GM21367 (cell line): Measurements from ENCODE around the gene AIP.

Source experiments
- ATAC-seq: cut with Tn5 transposase; IDR thresholded peaks from one replicate; pipeline ENCODE4 v1.9.1; 2021; ENCODE audit not compliant: unreplicated experiment

Gene AIP

GRCh38 chr11:67492801-67493547 lies 10.1 kb downstream of the AIP start:
- ATAC-seq: no peak

GRCh38 chr11:67493548-67494370 lies 10.9 kb downstream of the AIP start:
- no peak for ATAC-seq

- ATAC-seq: no peak
Measured at GRCh38 chr11:67494371-67495233, 11.8 kb downstream of the AIP start.

GRCh38 chr11:67495234-67496005 lies 12.6 kb downstream of the AIP start:
- no peak for ATAC-seq

- no peak for ATAC-seq
Measured at GRCh38 chr11:67496113-67496512, 13.3 kb downstream of the AIP start.

DNA sequence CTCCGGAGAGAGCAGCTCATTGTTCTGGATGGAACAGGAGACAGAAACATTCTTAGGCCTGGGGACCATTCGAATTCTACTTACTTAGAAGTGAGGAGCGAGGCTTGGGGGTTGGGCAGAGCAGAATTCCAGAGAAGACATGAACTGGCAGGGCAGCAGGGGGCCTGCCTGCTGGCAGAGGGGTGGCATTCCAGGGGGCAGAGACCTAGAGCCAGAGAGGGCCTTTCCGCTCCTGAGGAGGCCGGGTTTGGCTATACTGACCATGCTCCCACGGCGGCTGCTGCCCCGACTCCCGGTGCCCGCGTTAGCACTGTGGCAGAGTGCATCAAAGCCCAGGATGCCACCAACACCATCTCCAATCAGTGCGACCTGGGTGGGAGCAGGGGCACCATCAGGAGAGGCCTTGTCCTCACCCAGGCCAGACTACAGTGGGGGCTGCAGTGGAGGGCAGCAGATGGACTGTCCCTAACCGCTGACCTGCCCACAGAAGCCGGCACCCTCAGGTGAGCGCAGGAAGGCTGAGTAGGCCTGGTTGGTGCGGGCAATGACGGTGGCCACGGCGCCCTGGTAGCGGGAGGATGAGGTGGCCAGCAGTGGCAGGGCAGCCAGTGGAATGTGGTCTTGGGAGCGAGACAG lies 14.9 kb downstream of the AIP start:
- ATAC-seq: no peak

- ATAC-seq: no peak
Measured at GRCh38 chr11:67498544-67498972, 15.7 kb downstream of the AIP start.

DNA sequence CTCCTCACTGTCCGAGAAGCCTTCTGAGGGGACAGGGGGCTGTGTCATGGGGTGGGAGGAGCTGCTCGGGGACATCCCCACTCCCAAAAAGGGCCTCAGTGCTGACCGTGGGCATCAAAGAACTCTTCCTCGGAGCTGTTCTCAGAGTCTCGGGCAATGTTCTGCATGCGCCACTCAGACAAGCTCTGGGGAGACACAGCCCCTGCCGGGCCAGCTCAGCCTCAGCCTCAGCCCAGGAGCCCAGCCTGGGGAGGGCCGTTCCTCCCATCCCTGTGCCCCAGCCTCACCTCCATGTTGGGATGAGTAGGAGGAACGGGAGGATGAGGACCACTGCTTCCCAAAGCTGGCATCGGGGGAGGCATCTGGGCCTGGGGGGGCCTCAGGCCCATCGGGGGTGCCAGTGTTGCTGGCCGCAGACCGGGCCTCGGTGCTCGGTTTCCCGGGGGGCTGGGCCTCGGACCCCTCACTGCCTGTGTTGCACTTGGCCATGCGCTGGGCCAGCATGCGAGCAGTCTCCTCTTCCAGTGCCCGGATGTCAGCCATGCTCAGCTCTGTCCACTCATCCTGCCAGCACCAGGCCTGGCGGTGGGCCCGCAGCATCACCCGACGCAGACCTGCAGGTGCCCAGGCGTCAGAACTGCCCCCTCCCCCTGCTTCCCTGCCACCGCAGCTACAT lies 17.1 kb downstream of the AIP start:
- ATAC-seq: no peak

DNA sequence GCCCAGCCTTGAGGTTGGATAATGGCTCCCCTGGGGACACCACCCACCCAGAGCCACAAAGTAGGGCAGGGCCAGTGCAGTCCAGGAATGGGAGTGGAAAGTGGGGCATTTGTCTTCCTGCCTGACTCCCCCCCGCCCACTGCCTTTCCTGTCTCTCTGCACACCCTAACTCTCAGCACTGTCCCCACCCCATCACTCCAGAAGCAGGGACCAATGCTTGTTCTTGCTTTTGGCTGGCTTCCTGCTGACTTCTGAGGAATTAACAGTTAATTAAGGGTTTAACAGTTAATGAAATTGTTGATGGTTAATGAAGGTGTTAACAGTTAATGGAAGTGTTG lies 17.6 kb downstream of the AIP start:
- no peak for ATAC-seq

DNA sequence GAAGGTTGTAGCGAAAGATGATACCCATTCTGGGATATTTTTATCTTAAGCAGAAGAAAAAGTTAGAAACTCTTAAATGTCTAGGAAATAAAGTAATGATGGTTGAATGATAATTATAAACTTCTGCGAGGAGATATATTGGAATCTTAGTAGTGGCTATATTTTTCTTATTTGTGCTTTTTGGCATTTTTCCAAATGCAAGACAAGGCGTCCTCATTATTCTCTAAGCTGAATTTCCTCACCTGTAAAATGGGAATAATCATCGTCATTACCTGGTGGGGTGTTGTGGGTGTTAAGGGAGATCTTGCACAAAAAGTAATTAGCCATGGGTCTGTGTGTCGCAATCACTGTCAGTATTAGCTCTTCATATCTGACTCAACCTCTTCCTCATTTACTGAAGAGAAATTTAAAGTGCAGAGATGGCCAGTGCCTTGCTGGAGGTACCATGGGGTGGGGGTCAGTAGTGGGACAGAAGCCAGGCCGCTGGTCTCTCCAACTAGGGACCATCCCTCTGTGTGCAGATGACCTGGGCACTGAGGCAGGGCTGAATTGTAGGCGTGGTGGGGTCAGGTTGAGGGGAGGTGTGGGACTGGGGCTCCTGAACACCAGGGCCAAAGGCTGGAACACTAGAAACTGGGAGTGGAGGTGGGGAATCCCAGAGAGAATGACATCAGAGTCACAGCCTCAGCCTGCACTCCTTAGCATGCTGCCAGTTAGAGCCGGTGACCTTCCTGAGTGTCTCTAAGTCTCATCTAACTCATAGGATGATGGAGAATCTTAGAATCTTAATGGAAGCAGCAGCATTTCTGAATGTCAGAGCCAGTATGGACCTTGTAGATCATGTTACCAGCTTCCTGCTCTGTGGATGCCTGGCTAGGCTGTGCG lies 18.2 kb downstream of the AIP start:
- no peak for ATAC-seq

GRCh38 chr11:67501854-67502253 lies 19.0 kb downstream of the AIP start:
- ATAC-seq: no peak

DNA sequence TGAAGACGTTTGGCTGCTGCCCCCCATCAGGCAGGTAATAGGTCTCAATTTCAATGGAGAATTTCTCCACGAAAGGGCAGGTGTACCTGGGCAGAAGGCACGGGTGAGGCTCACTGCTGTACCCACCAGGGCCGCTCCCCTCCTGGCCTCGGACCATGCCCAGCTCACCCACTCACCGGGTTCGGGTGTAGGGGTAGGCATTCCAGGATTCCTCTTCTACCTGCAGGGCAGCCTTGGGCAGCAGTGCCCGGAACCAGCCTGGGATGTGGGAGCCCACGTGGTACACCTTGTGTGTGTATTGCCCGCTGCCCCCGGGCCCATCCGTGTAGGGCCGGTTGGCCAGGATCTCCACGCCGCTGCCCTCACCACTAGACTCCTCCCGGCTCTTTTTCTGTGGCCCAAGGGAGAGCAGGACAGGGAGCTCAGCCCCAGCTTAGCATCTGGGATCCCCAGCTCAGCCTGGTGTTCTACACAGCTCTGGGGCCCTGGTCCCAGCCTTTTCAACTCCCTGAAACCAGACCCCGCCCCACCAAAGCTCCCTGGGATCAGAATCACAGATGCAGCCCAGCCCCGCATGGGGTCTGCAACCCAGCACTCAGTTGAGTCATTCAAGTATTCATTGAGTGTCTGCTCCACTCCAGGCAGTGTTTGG lies 19.6 kb downstream of the AIP start:
- no peak for ATAC-seq

DNA sequence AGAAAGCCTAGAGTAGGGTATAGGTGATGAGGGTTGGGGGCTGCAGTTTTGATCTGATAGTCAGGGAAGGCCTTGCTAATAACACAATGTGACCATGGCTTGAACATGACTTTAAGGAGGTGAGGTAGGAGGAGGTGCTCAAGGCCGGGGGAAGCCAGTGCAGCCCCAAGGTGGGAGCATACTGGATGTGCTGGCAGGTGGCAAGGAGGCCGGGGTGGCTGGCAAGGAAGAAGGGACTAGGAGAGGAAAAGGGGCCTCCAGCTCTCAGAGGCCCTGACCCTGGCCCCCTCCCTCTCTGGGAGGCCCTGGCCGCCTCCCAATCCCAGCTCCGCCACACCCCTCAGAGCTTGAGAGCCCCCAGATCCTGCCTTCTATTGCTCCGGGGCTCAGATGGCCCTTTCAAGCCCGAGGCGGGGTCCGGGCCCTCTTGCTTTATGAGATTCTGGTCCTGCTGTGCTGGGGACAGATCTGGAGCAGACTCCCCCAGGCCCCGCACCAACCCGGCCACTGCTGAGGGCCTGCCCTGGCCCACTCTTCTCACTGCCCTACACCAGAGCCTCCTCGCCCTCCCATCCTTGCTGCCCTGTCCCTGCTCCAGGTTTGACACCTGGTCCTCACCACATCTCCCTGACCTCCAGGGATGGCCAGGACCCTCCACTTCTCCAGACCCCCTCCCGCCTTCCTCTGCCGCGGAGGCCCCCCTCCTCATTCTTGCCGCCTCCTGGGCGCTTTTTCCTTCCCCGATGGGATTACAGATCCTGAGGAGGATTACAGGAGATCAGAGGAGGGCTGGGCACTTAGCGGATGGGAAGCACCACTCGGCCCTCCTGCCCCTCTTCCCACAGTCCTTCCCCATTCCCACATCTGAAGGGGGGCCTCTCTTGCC lies 20.5 kb downstream of the AIP start:
- ATAC-seq: no peak

DNA sequence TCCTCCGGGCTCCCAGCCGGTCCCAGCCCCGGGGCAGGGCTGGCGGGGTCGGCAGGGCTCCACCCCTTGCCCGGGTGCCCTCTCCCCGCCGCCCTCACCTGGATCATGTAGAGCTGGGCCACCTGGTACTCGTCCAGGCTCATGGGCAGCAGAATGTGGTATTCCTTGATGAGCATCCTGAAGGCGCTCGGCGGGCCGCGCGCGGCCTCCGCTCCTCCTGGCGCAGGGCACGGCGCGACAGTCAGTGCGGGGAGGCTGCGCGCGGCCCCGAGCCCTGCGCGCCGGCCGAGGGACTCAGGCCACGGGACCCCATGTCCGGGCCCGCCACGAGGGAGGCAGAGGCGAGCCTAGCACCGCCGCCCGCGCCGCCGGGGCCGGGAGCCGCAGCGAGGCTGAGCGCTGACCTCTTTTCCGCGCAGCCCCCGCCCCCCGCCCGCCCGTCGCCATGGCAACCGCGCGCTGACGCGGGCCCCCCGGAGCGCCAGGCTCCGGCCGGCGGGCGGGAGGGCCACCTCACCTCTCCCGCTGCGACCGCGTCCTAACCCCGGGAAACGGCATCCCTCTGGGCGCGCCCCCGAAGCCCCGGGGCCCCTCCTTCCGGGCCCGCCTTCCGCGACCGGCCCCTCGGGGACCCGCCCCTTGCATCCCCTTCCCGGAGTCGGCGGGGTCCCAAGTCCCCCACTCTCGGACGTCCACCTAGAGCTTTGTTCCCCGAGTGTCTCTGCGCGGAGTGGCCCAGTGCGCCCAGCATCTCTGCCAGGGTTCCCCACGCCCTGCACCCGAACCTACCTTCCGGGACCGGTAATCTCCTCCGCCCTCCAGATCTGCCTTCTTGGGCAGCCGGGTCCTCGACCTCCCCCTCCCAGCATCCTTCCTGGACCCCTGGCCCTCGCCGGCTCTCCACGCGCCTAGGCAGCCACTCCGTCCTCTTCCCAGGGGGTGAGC lies 21.5 kb downstream of the AIP start:
- ATAC-seq: no peak

- ATAC-seq: no peak
Measured at GRCh38 chr11:67504950-67505581, 22.2 kb downstream of the AIP start, which contains the start of gene PITPNM1. Gene PITPNM1 (minus strand): TSS chr11:67505363. CDS start chr11:67504180, 1,183 bp downstream.
